Hematopoietic multipotent progenitor cell (in vitro differentiated cells): Measurements from ENCODE around the gene VAV2. TPM values are rescaled to one million over a fixed set of nuclear protein-coding genes. Genes with fewer than 3 reads are reported as not detected.

Source experiments
- DNase-seq, 3 donors: peaks; one replicate each; pipeline ENCODE4 v3.0.0-alpha.2; 2011 to 2015; ENCODE audit warnings: low read depth in 2 of 3, low spot score in 2 of 3
- total RNA-seq: library from RNA; depleted of rRNA; stranded (reverse); fragments of >200 nt; gene quantifications from one replicate; pipeline ENCODE4 v1.2.3, GENCODE V29; 2012

VAV2 gene
- total RNA-seq, 1 donor: 2.2 TPM

DNA sequence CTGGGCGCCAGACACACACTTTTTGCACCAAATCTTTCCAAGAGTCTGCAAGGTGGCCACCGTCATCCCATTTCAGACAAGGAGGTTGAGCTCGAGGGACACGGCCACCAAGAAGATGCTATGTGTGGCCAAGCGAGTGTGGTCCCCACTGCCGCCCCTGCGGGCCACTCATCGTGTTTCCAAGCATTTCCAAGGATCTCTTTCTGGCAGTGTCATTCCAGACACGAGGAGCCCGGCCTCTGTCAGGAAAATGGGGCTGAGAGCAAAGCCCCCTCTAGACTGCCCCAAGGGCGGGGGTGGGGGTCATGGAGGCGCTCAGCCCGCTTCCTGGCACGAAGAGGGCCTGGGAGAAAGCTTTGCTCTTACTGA, 10.6 kb downstream of the VAV2 start:
- no peak for DNase-seq

- no peak for DNase-seq
Measured at GRCh38 chr9:133980864-133981588, 11.1 kb downstream of the VAV2 start.

GRCh38 chr9:133979921-133980863, 11.9 kb downstream of the VAV2 start:
- no peak for DNase-seq

DNA sequence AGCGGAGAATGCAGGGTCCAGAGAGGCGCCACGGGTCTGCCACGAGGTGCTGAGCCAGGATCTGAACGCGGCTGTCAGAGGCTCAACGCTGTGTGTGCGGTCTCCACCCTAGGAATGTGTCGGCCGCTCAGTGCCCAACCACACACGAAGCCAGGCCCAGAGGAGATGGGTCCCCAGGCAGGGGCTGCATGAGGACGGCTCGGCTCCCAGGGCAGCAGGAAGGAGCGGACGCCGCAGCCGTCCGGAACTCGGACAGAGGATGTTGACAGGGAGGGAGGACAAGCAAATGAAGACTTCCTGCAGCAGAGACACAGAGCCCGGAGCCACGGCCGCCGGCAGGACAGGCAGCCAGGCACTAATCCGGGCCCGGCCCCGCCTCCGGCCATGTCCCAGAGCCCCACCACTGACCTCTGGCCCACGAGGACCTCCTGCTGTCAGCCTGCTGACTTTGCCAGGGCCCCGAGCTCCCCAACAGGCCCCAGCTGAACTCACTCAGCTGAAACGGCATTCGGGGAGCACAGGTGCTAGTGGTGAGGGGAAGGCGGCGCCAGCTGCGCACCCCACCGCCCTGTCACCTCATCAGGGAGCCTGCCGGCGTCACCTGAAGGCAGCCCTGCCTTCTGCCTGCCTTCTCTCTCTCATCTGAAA, 12.7 kb downstream of the VAV2 start:
- DNase-seq: no peak

- DNase-seq: no peak
Measured at GRCh38 chr9:133978899-133979272, 13.2 kb downstream of the VAV2 start.

DNA sequence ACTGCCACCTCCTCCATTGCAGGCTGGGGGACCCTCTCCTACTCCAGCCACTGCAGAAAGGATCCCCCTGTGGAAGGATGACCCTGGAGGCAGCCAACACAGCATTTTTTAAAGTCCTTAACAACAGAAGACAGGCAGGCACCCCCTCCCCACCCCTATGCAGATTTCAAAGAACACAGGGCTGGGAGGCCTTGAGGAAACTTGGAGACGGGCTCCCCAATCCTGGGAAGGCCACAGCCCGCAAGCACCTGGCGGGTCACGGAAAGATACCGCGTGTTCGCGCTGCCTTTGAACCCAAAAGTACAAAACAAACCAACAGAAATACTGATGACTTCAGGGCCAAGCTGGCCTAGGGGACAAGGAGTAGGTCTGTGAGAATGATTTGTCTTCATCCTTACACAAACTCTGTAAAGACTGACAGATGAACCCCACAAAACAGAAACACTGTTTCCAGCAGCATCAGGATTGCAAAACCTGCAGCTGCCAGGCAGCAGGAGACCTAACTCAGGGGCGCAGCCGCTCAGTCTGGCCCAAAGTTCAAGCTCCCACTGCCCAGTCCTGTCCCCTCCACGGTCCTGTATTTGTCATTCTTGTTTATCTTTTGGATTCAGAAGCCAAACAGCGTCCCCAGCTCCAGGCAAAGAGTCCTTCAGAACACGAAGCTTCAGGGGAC, 13.8 kb downstream of the VAV2 start:
- no peak for DNase-seq

DNA sequence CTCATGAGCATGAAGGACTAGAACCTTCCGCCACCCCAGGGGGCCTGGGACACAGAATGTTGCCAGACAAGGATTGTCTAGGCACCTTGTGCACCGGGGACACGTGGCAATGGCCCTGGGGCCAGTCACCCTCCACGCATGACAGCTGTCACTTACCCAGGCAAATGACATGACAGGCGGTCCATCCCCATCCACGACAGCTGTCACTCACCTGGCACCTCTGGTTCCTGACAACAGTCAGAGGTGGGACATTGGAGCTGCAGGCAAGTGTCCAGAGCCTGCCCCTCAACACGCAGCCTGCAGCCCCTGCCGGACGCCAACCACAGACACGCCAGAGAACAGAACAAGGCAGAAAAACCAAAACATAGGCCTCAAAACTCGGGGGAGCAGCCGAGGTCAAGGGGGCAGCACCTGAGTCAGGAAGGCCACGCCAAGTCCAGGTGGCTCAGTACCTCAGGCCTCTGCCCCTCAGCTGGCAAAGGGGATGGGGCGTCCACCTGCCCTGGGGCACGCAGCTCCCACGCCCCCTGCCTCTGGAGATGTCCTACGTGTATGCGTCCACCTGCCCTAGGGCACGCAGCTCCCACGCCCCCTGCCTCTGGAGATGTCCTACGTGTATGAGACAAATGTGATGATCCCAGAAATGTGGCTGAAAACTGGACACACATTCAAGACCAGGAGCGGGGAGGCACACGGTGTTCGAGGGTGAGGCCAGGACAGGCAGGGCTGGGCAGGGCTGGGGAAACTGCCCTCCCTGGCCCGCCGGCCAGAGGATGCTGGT, 14.5 kb downstream of the VAV2 start:
- DNase-seq: no peak

GRCh38 chr9:133976887-133977286, 15.2 kb downstream of the VAV2 start:
- no peak for DNase-seq

- DNase-seq: no peak
Measured at GRCh38 chr9:133976191-133976861, 15.8 kb downstream of the VAV2 start.

GRCh38 chr9:133975511-133975910, 16.6 kb downstream of the VAV2 start:
- no peak for DNase-seq

DNA sequence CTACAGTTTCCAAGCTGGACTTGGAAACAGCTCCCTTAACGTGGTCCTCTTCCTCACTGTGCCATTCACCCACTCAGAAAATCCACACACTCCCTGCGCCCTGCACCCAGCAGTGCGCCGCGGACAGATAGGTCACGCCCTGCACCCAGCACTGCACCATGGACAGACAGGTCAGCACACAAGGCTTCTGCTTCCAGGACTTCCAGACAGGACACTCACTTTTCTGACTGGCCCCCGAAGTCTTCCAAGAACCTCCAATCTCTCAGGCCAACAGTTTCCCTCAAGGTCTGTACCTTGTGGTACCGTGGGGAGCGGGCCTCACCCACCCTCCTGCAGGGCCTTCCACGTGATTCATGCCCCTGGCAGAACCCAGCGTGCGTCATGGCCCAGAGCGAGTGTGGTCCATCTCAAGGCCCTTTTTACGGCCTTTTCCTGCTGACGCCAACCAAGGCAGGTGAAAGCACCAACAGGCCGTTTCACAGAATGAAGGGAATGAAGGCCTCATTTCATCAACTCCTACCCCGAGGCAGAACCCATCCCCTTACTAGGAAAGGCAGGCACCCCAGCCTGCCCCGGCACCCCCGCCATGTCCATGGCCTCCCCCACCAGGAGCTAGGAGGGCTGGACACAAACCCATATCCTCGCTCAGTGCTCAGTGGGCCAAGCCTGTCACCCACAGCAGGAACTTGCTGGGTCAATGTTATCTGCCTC, 17.3 kb downstream of the VAV2 start:
- DNase-seq: no peak

DNA sequence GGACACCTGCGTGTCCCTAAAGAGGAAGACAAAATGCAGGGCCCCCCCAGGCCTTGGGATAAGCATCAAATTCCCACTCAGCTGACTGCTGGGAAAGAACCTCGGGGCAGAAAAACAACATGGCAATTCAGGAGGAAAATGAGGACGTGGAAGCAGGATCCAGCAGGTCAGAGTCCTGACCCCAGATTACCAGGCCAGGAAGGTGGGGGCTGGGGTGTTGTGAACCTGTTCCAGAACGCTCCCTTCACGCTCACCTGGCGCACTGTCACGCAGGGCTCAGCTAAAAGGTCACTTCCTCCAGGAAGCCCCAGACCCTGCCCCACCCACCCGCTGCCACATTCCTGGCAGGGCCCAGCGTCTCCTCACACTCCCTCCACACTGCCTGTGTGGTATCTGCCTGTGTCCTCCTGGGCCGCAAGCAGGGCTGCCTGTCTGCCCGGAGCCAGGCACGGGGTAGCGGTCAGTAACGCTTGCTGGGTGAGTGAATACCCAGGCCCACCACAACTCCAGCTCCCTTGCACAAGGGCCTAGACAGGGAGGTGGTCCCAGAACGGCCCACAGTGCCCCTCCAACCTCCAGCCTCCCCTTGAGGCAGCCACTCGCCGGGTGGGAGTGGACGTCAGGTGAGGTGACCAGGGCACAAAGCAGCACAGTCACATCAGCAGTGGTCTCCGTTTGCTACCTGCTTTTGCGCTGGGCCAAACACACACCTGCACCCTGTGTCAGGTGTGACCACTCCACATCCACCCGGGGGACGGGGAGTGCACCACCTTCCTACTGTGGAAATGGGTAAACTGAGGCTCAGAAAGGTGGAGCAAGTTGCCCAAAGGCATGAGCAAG, 18.1 kb downstream of the VAV2 start:
- no peak for DNase-seq

DNA sequence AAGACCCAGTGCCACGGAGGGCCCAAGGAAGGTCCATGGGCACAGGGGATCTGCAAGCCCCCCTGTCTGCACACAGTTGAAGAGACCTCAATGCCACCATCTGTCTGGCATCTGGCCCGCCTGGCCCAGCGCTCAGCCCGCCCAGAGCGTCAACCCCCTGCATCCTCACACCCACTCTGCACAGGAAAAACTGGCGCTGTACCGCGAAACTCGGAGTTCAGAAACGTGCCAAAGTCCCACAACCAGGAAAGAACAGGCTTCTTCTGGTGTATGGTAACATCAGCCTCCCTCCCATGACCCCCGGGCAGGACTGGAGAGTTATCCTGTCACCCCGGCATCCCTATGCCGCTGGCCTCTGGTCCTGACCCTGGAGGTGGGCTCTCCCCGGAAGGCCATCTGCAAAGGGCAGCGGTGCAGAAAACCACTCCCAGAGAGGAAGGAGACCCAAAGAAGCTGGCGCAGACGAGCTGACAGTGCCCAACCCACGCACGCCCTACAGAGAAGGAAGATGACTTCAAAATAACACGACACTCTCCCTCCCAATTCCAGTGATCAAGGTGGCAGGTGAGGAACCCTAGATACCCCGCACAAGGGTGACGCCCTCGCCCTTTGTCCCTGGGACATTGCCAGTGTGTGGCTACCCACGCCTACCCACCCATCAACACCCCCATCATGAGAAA, 18.9 kb downstream of the VAV2 start:
- no peak for DNase-seq

GRCh38 chr9:133971981-133972941, 19.9 kb downstream of the VAV2 start:
- no peak for DNase-seq

DNA sequence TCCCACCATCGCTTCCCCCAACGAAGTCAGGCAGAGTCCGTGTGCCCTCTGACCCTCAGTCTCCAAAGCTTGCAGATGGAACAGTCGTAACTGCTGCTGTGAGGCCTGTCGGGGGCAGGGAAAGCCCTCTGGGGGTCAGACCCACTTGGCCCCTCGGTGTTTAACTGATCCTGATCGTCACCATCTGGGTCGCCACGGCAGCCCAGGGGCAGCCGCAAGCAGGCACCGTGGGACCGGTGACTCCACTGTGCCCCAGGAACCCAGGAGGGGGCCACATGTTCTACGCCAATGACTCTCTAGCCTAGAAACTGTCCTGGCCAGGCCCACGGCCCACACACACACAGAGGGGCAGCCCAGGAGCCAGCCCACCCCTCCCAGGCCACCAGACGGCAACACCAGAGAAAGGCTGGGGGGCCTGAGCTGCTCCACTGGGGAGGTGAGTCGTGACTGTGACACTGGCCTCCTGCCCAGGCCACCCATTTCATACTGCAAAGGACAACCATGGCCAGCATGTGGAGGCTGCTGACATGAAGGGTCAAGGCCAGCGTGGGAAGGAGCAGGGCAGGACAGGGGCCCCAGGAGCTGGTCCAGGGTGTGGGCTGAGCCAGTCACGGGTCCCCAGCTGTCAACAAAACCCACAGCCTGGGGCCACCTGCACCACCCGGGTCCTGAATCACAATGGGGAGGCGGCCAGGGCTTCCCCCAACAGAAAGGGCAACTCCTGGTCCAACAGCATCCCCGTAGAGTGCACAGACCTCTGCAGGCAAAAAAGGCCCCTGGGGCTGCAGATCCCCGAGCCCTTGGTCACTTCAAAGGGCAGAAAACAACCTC, 20.8 kb downstream of the VAV2 start:
- DNase-seq: no peak
